Right lobe of liver (tissue), 6 donors: Measurements from ENCODE around the gene TMC5. TPM values are rescaled to one million over a fixed set of nuclear protein-coding genes. Genes with fewer than 3 reads are reported as not detected.

Experiments
- ATAC-seq, 4 donors: fragments of 200-7000 bp; cut with Tn5 transposase; one replicate each; pipeline ENCODE4 v1.9.1; 2020; ENCODE audit warnings: mild to moderate bottlenecking in 4 of 4, moderate library complexity in 4 of 4
- DNase-seq, 3 donors: peaks; one replicate each; pipeline ENCODE4 v3.0.0-alpha.2; 2020
- H3K27ac ChIP-seq, 3 donors: fragments of 200-600 bp; one replicate each; pipeline ENCODE4 v1.8.0; 2022
- H3K27me3 ChIP-seq, 2 donors: fragments of 200-600 bp; one replicate each; pipeline ENCODE4 v1.8.0; 2022
- H3K36me3 ChIP-seq, 4 donors: fragments of 200-600 bp; sonication (generic) in 1 of 4; one replicate each; pipeline versions ENCODE4 v1.5.1 to v1.8.0; 2017 to 2022; ENCODE audit warnings: control low read depth in 1 of 4
- H3K4me1 ChIP-seq, 4 donors: fragments of 200-600 bp; sonication (generic) in 1 of 4; one replicate each; pipeline versions ENCODE4 v1.5.1 to v1.8.0; 2017 to 2022; ENCODE audit warnings: control low read depth in 1 of 4
- H3K4me3 ChIP-seq, 3 donors: fragments of 200-600 bp; one replicate each; pipeline ENCODE4 v1.8.0; 2022
- H3K9me3 ChIP-seq, 4 donors: fragments of 200-600 bp; sonication (generic) in 1 of 4; one replicate each; pipeline versions ENCODE4 v1.5.1 to v1.8.0; 2017 to 2022; ENCODE audit warnings: control low read depth in 1 of 4
- CTCF ChIP-seq, 4 donors: fragments of 200-600 bp in 3 of 4; fragments of 450-650 bp in 1 of 4; IDR thresholded peaks; one replicate each; pipeline versions ENCODE4 v1.5.1 to v1.8.0; 2016 to 2022; ENCODE audit warnings: antibody characterized with exemption in 4 of 4, mild to moderate bottlenecking in 2 of 4
- POLR2A ChIP-seq: fragments of 450-650 bp; IDR thresholded peaks from one replicate; pipeline ENCODE4 v1.6.1; 2017; ENCODE audit warnings: antibody characterized with exemption, mild to moderate bottlenecking
- WGBS: methylation state at CpG from one replicate; pipeline ENCODE4 v1.1.6; 2018; ENCODE audit warnings: low coverage, low lambda C conversion rate; ENCODE audit not compliant: insufficient coverage; ENCODE audit errors: missing lambda C conversion rate; 5-methylcytosine and 5-hydroxymethylcytosine counted together
- intact Hi-C, 2 donors: fragments of 100-400 bp; cut with DNase I; formaldehyde crosslinking; loops; one replicate each; pipeline versions ENCODE4 v1.11.2 to v1.14.1; 2022
- total RNA-seq, 6 experiments: library from RNA; depleted of rRNA in 2 of 6; stranded (reverse); fragments of >200 nt in 2 of 6; fragmentation: NEBNext Ultra II Directional in 3 of 6; extraction: Animal tissue kit (Norgen Biotek cat#: 25700) in 3 of 6; gene quantifications; one replicate each; pipeline versions ENCODE4 v1.1.0 to v1.2.4, GENCODE V29; 2016 to 2023
- donor health status: DM: no; HTN: yes; CAD: no.
- donor health status: DM: no; HTN: no; CAD: no.
- donor health status: DM: no; HTN: no; CAD: no.
- donor health status: DM: no; HTN: yes; CAD: no.
- donor health status: DM: no; HTN: yes; CAD: no.

TMC5 gene
- total RNA-seq, 6 experiments from 2014 or later, result 0.43 to 3.4 (median 0.93) TPM; not detected in 1

- H3K4me1 ChIP-seq, result no peaks in the 10 kb centered on the region
- TF ChIP-seq POLR2A (no peak), CTCF (IDR thresholded peaks at IDR 0.05) (no peak)
- H3K9me3 ChIP-seq, result no peaks in the 10 kb centered on the region
- DNase-seq (no peak), ATAC-seq (no peak)
- no peak overlapping the region for H3K27ac ChIP-seq
- H3K4me3 ChIP-seq, result no peak overlapping the region
- WGBS, result 79% methylated on average over 4 of the region's 5 CpGs
- no peaks in the 10 kb centered on the region for H3K27me3 ChIP-seq
- H3K36me3 ChIP-seq, result no peaks in the 10 kb centered on the region
- intact Hi-C loops, result no loop called here
Observed at GRCh38 chr16:19446886-19447285, 29.2 kb downstream of the TMC5 start.

GRCh38 chr16:19450186-19450585 is 32.5 kb downstream of the TMC5 start:
- Histone ChIP-seq H3K4me1 (no peaks in the 10 kb centered on the region), H3K36me3 (no peaks in the 10 kb centered on the region), H3K4me3 (no peak overlapping the region), H3K9me3 (no peaks in the 10 kb centered on the region), H3K27ac (no peak overlapping the region), H3K27me3 (no peaks in the 10 kb centered on the region)
- intact Hi-C loops, result no loop called here
- DNase-seq (no peak), ATAC-seq (no peak)
- 31% methylated on average over 3 of the region's 3 CpGs for WGBS
- TF ChIP-seq POLR2A (no peak), CTCF (IDR thresholded peaks at IDR 0.05) (no peak)

- DNase-seq, result no peak
- no peaks in the 10 kb centered on the region for H3K9me3 ChIP-seq
- no peaks in the 10 kb centered on the region for H3K27me3 ChIP-seq
- no peak overlapping the region for H3K27ac ChIP-seq
- ATAC-seq, result no peak
- intact Hi-C loops, result no loop called here
- TF ChIP-seq POLR2A (no peak), CTCF (IDR thresholded peaks at IDR 0.05) (no peak)
- WGBS, result 64% methylated on average over 8 of the region's 9 CpGs
- no peaks in the 10 kb centered on the region for H3K36me3 ChIP-seq
- H3K4me3 ChIP-seq, result no peak overlapping the region
- no peaks in the 10 kb centered on the region for H3K4me1 ChIP-seq
Observed at GRCh38 chr16:19458722-19459379, 41.2 kb downstream of the TMC5 start.

GRCh38 chr16:19460397-19460796 is 42.7 kb downstream of the TMC5 start:
- WGBS, result 85% methylated on average over 2 of the region's 2 CpGs
- no peaks in the 10 kb centered on the region for H3K27me3 ChIP-seq
- no peak overlapping the region for H3K4me3 ChIP-seq
- H3K36me3 ChIP-seq, result no peaks in the 10 kb centered on the region
- no peak overlapping the region for H3K27ac ChIP-seq
- H3K4me1 ChIP-seq, result no peaks in the 10 kb centered on the region
- no peaks in the 10 kb centered on the region for H3K9me3 ChIP-seq
- no peak for ATAC-seq
- intact Hi-C loops, result no loop called here
- no peak for TF ChIP-seq CTCF (IDR thresholded peaks at IDR 0.05)
- no peak for TF ChIP-seq POLR2A
- no peak for DNase-seq
